Parathyroid adenoma (tissue), 2 donors: ENCODE data around the gene CCDC120.

Experiments
- H2AFZ ChIP-seq: fragments of 300-600 bp; sonication (generic); one replicate; pipeline ENCODE4 v1.7.0; 2017; ENCODE audit warnings: antibody characterized with exemption, mild to moderate bottlenecking
- H3K27ac ChIP-seq: fragments of 300-600 bp; sonication (generic); one replicate; pipeline ENCODE4 v1.7.0; 2017
- H3K27me3 ChIP-seq: fragments of 300-600 bp; sonication (generic); one replicate; pipeline ENCODE4 v1.7.0; 2017; ENCODE audit warnings: low read length; ENCODE audit not compliant: control insufficient read depth, insufficient read depth
- H3K36me3 ChIP-seq: fragments of 300-600 bp; sonication (generic); one replicate; pipeline ENCODE4 v1.7.0; 2017; ENCODE audit warnings: low read length; ENCODE audit not compliant: control insufficient read depth, insufficient read depth
- H3K4me1 ChIP-seq: fragments of 300-600 bp; sonication (generic); one replicate; pipeline ENCODE4 v1.7.0; 2017; ENCODE audit warnings: control low read depth
- H3K4me2 ChIP-seq: fragments of 300-600 bp; sonication (generic); one replicate; pipeline ENCODE4 v1.7.0; 2017; ENCODE audit warnings: low read length
- H3K4me3 ChIP-seq: fragments of 300-600 bp; sonication (generic); one replicate; pipeline ENCODE4 v1.7.0; 2017; ENCODE audit warnings: low read depth, low read length
- H3K79me2 ChIP-seq: fragments of 300-600 bp; sonication (generic); one replicate; pipeline ENCODE4 v1.7.0; 2017; ENCODE audit warnings: control low read depth
- H3K9ac ChIP-seq: fragments of 300-600 bp; sonication (generic); one replicate; pipeline ENCODE4 v1.7.0; 2017; ENCODE audit warnings: mild to moderate bottlenecking
- H3K9me3 ChIP-seq: fragments of 300-600 bp; sonication (generic); one replicate; pipeline ENCODE4 v1.7.0; 2017; ENCODE audit warnings: low read length; ENCODE audit not compliant: control insufficient read depth
- TF ChIP-seq, protein P1 (sequence below): fragments of 300-600 bp; sonication (generic); IDR thresholded peaks from one replicate; pipeline ENCODE4 v1.7.0; 2017; ENCODE audit warnings: antibody characterized with exemption, mild to moderate bottlenecking
- donor health status: primary hyperparathyroidism.

Gene CCDC120

DNA sequence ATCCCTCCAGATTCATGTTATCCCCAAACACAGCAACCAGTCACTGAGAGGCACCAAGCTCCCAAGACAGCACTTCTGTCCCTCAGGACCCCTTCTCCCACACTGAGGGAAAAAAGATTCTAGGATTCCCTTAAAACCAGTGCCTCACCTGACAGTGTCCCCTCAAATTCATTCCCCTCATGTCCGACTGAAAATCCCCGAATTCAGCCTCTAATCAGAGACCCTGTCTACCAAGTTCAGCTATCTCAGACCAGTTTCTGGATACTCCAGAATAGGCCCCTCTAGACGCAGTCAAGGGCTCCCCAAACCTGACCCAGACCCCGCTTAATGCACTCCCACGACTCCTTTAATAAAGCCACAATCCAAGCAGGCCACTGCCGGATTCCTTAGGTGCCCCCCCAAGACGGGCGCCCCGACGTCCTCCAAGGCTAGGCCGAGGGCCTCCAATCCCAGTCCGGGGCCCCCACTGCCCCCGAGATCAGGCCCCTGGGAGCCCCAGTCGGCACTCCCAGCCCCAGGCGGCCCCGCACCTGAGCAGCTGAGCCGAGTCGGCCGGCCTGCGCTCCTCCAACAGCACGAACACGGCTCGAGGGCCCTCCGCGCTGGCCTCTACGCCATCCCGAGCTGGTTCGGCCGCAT, 16.1 kb upstream of the CCDC120 start:
- H3K9me3 ChIP-seq = no peaks in the 10 kb centered on the region
- peak overlapping the region; percentile 81 for H3K4me2 ChIP-seq
- H2AFZ ChIP-seq = peak overlapping the region; percentile 79
- peak overlapping the region; percentile 91 for H3K4me3 ChIP-seq
- H3K36me3 ChIP-seq = no peaks in the 10 kb centered on the region
- H3K27ac ChIP-seq = peak overlapping the region; percentile 96
- H3K27me3 ChIP-seq = no peaks in the 10 kb centered on the region
- peaks cover 3% of the 10 kb centered on the region for H3K4me1 ChIP-seq
- TF ChIP-seq, protein P1, sequence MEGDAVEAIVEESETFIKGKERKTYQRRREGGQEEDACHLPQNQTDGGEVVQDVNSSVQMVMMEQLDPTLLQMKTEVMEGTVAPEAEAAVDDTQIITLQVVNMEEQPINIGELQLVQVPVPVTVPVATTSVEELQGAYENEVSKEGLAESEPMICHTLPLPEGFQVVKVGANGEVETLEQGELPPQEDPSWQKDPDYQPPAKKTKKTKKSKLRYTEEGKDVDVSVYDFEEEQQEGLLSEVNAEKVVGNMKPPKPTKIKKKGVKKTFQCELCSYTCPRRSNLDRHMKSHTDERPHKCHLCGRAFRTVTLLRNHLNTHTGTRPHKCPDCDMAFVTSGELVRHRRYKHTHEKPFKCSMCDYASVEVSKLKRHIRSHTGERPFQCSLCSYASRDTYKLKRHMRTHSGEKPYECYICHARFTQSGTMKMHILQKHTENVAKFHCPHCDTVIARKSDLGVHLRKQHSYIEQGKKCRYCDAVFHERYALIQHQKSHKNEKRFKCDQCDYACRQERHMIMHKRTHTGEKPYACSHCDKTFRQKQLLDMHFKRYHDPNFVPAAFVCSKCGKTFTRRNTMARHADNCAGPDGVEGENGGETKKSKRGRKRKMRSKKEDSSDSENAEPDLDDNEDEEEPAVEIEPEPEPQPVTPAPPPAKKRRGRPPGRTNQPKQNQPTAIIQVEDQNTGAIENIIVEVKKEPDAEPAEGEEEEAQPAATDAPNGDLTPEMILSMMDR = no peak
- H3K79me2 ChIP-seq = peaks cover 8% of the 10 kb centered on the region
- H3K9ac ChIP-seq = peak overlapping the region; percentile 91

GRCh38 chrX:49043220-49043986, 15.4 kb upstream of the CCDC120 start, which contains the start of gene TFE3:
Gene TFE3, minus strand, starts transcription at chrX:49043357. Its CDS starts 131 bp downstream, at chrX:49043226.
- Histone ChIP-seq H3K27me3 (no peaks in the 10 kb centered on the region), H3K4me3 (peak within 1 kb of the TSS; percentile 91), H3K27ac (peak within 1 kb of the TSS; percentile 96), H3K36me3 (no peaks in the 10 kb centered on the region), H3K79me2 (peaks cover 8% of the 10 kb centered on the region), H3K9ac (peak within 1 kb of the TSS; percentile 91), H2AFZ (peak within 1 kb of the TSS; percentile 79), H3K4me2 (peak within 1 kb of the TSS; percentile 81), H3K9me3 (no peaks in the 10 kb centered on the region), H3K4me1 (peaks cover 3% of the 10 kb centered on the region)
- TF ChIP-seq, protein P1 = peak; percentile 67

- peak overlapping the region; percentile 22 for H3K4me3 ChIP-seq
- H3K4me2 ChIP-seq = peak overlapping the region; percentile 22
- H3K9me3 ChIP-seq = no peaks in the 10 kb centered on the region
- H3K27ac ChIP-seq = peak overlapping the region; percentile 30
- H2AFZ ChIP-seq = peak overlapping the region; percentile 54
- H3K27me3 ChIP-seq = no peaks in the 10 kb centered on the region
- no peaks in the 10 kb centered on the region for H3K36me3 ChIP-seq
- H3K4me1 ChIP-seq = peaks cover 2% of the 10 kb centered on the region
- no peak overlapping the region for H3K9ac ChIP-seq
- H3K79me2 ChIP-seq = peaks cover 5% of the 10 kb centered on the region
- TF ChIP-seq, protein P1 = no peak
Observed at GRCh38 chrX:49043987-49044281, 14.9 kb upstream of the CCDC120 start.

GRCh38 chrX:49053223-49054072, 5.4 kb upstream of the CCDC120 start:
- peak overlapping the region; percentile 14 for H3K9ac ChIP-seq
- H3K9me3 ChIP-seq = no peaks in the 10 kb centered on the region
- H3K27me3 ChIP-seq = no peaks in the 10 kb centered on the region
- H3K4me2 ChIP-seq = peak overlapping the region; percentile 68
- TF ChIP-seq, protein P1 = no peak
- H3K36me3 ChIP-seq = no peaks in the 10 kb centered on the region
- no peaks in the 10 kb centered on the region for H3K4me1 ChIP-seq
- H2AFZ ChIP-seq = peak overlapping the region; percentile 91
- peak overlapping the region; percentile 75 for H3K27ac ChIP-seq
- no peaks in the 10 kb centered on the region for H3K79me2 ChIP-seq
- H3K4me3 ChIP-seq = peak overlapping the region; percentile 57
